ENCODE measurements around the gene NPW. TPM values are rescaled to one million over a fixed set of nuclear protein-coding genes. Genes with fewer than 3 reads are reported as not detected.

NPW gene
- total and polyA plus RNA-seq, 5 donors from 2014 or later: not detected

DNA sequence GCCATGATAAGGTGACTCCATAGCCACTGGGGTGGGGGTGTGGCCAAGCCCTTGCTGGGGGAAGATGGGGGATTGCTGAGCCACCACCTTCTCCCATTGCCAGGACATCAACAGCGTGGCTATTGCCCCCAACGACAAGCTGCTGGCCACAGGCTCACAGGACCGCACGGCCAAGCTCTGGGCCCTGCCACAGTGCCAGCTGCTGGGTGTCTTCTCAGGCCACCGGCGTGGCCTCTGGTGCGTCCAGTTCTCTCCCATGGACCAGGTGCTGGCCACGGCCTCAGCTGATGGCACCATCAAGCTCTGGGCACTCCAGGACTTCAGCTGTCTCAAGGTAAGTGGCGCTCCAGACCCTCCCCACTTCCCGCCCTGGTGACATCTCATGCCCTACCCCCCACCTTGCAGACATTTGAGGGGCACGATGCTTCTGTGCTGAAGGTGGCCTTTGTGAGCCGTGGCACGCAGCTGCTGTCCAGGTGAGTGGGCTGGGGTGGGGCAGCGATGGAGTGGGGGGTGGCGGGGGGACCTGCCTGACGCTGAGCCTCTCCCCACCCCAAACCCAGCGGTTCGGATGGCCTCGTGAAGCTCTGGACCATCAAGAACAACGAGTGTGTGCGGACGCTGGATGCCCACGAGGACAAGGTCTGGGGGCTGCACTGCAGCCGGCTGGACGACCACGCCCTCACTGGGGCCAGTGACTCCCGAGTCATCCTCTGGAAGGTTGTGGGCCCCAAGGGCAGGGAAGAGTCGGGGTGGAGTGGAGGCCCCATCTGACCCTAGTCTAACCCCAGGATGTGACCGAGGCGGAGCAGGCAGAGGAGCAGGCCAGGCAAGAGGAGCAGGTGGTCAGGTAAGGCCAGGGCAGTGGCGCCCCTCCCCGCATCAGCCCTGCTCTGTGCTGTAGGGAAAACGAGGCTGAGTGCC, 42.4 kb upstream of the NPW start:
- Histone ChIP-seq H3K27ac (ENCODE audit: insufficient read depth, low read length, poor library complexity, severe bottlenecking) (no peak overlapping the region), H3K9me3 (ENCODE audit: control insufficient read depth in 2 of 2, low read length in 2 of 2) (no peaks in the 10 kb centered on the region), H3K36me3 (ENCODE audit: control insufficient read depth, insufficient read depth, low read length) (peaks cover 33% of the 10 kb centered on the region), H3K4me3 (ENCODE audit: low read depth, low read length) (no peak overlapping the region), H3K4me1 (ENCODE audit: control insufficient read depth, insufficient read depth, low read length, poor library complexity, severe bottlenecking) (peaks cover 19% of the 10 kb centered on the region), H3K27me3 (ENCODE audit: control insufficient read depth, insufficient read depth, low read length) (peaks cover 9% of the 10 kb centered on the region)
- no peak overlapping the region for H3K27ac Mint-ChIP-seq
- peaks cover 25% of the 10 kb centered on the region for H3K27me3 Mint-ChIP-seq
- H3K4me1 Mint-ChIP-seq: peaks cover 0 to 15% (median 1%) of the 10 kb centered on the region in 4 donors
- H3K4me3 Mint-ChIP-seq: no peak overlapping the region
- H3K9me3 Mint-ChIP-seq: no peaks in the 10 kb centered on the region
- H3K36me3 Mint-ChIP-seq: peaks cover 6% of the 10 kb centered on the region
- ATAC-seq (ENCODE audit: low read depth in 2 of 2): no peak
- no peak for DNase-seq

DNA sequence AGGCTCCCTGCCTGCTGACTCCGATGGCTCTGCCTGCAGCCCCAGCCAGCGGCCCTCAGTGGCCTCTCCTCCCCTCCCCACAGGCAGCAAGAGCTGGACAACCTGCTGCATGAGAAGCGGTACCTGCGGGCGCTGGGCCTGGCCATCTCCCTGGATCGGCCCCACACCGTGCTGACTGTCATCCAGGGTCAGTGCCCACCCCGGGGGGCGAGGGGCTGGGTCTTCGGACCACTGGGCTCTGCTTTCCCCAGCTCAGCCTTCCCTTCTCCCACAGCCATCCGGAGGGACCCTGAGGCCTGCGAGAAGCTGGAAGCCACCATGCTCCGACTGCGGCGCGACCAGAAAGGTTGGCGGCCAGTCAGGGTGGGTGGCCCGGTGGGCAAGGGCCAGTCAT, 41.7 kb upstream of the NPW start:
- ATAC-seq (ENCODE audit: low read depth in 2 of 2) (no peak), DNase-seq (no peak)
- peaks cover 13% of the 10 kb centered on the region for H3K4me1 ChIP-seq (ENCODE audit: control insufficient read depth, insufficient read depth, low read length, poor library complexity, severe bottlenecking)
- H3K9me3 Mint-ChIP-seq: no peaks in the 10 kb centered on the region
- H3K4me3 ChIP-seq (ENCODE audit: low read depth, low read length): no peak overlapping the region
- H3K36me3 Mint-ChIP-seq: peaks cover 6% of the 10 kb centered on the region
- H3K36me3 ChIP-seq (ENCODE audit: control insufficient read depth, insufficient read depth, low read length): peaks cover 33% of the 10 kb centered on the region
- peaks cover 31% of the 10 kb centered on the region for H3K27me3 Mint-ChIP-seq
- no peak overlapping the region for H3K27ac Mint-ChIP-seq
- peaks cover 0 to 18% (median 3%) of the 10 kb centered on the region in 4 donors for H3K4me1 Mint-ChIP-seq
- H3K4me3 Mint-ChIP-seq: no peak overlapping the region
- H3K9me3 ChIP-seq (ENCODE audit: control insufficient read depth in 2 of 2, low read length in 2 of 2): no peaks in the 10 kb centered on the region
- peaks cover 11% of the 10 kb centered on the region for H3K27me3 ChIP-seq (ENCODE audit: control insufficient read depth, insufficient read depth, low read length)
- no peak overlapping the region for H3K27ac ChIP-seq (ENCODE audit: insufficient read depth, low read length, poor library complexity, severe bottlenecking)

DNA sequence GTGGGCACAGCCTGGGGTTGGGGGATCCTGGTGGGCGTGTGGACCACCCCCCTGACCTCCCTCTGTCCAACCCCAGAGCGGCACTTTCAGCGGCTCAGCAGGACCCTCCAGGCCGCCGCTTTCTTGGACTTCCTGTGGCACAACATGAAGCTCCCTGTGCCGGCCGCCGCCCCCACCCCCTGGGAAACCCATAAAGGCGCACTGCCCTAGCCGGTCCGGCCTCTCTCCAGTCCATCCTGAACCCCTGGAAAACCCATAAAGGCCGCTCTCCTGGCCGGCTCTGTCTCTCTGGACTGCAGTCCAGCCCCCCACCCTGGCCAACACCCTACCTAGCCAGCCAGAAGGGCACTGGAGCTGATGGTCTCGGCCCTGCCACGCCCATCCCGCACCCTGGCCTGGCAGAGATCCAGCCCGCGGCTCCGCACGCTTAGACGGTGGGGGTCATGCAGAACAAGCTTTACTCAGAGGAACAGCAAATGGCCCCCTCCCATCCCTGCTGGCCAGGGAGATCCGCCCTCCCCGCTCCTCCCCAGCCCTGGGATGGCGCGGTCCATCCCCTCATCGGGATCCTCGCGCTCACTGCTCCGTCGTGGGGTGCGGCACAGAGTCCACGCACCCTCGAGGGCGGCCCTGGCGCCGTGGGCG, 41.0 kb upstream of the NPW start:
- peaks cover 11% of the 10 kb centered on the region for H3K27me3 ChIP-seq (ENCODE audit: control insufficient read depth, insufficient read depth, low read length)
- no peaks in the 10 kb centered on the region for H3K9me3 ChIP-seq (ENCODE audit: control insufficient read depth in 2 of 2, low read length in 2 of 2)
- peaks cover 6% of the 10 kb centered on the region for H3K36me3 Mint-ChIP-seq
- no peak overlapping the region for H3K4me3 Mint-ChIP-seq
- peaks cover 15% of the 10 kb centered on the region for H3K4me1 ChIP-seq (ENCODE audit: control insufficient read depth, insufficient read depth, low read length, poor library complexity, severe bottlenecking)
- H3K36me3 ChIP-seq (ENCODE audit: control insufficient read depth, insufficient read depth, low read length): peaks cover 33% of the 10 kb centered on the region
- no peak overlapping the region for H3K4me3 ChIP-seq (ENCODE audit: low read depth, low read length)
- ATAC-seq (ENCODE audit: low read depth in 2 of 2) (no peak), DNase-seq (no peak)
- no peak overlapping the region for H3K27ac ChIP-seq (ENCODE audit: insufficient read depth, low read length, poor library complexity, severe bottlenecking)
- peaks cover 0 to 16% (median 4%) of the 10 kb centered on the region in 4 donors for H3K4me1 Mint-ChIP-seq
- H3K27ac Mint-ChIP-seq: no peak overlapping the region
- H3K9me3 Mint-ChIP-seq: no peaks in the 10 kb centered on the region
- peaks cover 28% of the 10 kb centered on the region for H3K27me3 Mint-ChIP-seq

DNA sequence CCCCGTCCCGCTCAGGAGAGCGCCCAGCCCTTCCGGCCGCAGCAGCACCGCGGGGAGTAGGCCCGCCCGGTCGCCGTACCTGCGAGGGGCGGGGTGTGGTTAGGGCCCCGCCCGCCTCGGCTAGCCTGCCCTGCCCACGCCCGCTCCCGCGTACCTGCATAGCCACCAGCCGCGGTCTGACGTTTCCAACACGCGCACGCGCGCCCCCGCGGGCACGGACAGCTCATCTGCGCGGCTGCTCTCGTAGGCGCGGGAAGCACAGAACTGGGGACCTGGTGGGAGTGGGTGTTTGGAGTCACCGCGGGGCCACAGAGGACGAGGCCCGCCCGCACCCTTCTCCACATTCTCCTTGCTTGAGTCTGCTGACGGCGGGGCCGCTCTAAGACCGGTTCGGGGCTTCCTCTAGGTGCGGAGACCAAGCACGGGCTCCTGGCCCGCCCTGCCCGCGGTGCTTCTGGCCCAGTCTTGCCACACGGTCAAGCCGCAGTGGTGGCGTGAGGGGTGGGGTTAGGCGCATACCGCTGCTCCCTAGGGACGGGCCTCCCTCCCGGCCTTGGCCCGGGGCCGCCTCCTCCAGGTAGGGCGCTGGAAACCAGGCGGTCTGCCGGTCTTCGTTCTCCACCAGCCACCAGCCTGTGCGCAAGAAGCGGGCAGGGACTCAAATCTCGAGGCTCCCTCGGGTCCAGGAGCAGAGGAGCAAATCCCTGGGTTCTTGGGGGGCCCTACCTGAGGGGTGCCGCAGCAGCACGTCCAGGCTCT, 40.1 kb upstream of the NPW start:
- Histone ChIP-seq H3K9me3 (ENCODE audit: control insufficient read depth in 2 of 2, low read length in 2 of 2) (no peaks in the 10 kb centered on the region), H3K4me1 (ENCODE audit: control insufficient read depth, insufficient read depth, low read length, poor library complexity, severe bottlenecking) (peaks cover 16% of the 10 kb centered on the region), H3K27me3 (ENCODE audit: control insufficient read depth, insufficient read depth, low read length) (peaks cover 11% of the 10 kb centered on the region), H3K4me3 (ENCODE audit: low read depth, low read length) (no peak overlapping the region), H3K36me3 (ENCODE audit: control insufficient read depth, insufficient read depth, low read length) (peaks cover 33% of the 10 kb centered on the region), H3K27ac (ENCODE audit: insufficient read depth, low read length, poor library complexity, severe bottlenecking) (no peak overlapping the region)
- Mint-ChIP-seq H3K4me3 (no peak overlapping the region), H3K36me3 (peaks cover 6% of the 10 kb centered on the region), H3K27ac (no peak overlapping the region), H3K4me1 (peaks cover 0 to 16% (median 4%) of the 10 kb centered on the region in 4 donors), H3K27me3 (peaks cover 27% of the 10 kb centered on the region), H3K9me3 (no peaks in the 10 kb centered on the region)
- no peak for ATAC-seq (ENCODE audit: low read depth in 2 of 2)
- DNase-seq: peak in 1 of 3 donors; percentile 31

DNA sequence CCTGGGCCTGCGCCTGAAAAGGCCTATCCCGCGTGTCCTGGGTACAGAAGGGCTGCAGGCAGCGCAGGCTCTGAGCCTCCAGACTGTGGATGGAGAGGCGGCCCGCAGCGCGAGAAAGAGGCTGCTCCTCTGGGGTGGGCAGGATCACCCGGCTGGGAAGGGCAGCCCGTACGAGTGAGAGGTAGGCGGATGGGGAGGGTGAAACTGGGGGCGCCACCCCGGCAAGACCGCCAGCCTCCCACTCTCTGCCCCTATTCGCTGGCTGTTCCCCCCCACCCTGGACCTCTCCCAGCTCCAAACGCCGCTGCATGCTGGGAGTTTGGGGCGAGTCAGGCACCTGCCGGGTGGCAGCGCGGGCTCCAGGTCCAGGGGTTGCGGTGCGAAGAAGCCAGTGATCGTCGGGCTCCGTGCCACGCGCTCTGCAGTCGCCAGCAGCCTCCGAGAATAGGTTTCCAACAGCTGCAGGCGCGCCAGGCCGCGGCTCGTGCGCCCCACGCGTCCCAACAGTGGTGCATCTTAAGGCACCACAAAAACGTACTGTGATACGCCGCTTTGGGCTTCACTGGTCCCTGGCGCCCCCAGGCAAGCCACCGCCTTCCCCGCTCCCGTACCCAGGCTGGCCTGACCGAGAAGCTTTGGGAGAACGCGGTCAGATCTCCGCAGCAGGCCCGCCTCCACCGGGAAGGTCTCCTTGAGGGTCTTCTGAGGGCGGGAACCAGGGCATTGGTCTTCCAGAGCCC, 39.4 kb upstream of the NPW start:
- peak overlapping the region in 1 of 4 donors; percentile 88 for H3K4me3 Mint-ChIP-seq
- Histone ChIP-seq H3K4me1 (ENCODE audit: control insufficient read depth, insufficient read depth, low read length, poor library complexity, severe bottlenecking) (peaks cover 22% of the 10 kb centered on the region), H3K9me3 (ENCODE audit: control insufficient read depth in 2 of 2, low read length in 2 of 2) (no peaks in the 10 kb centered on the region), H3K4me3 (ENCODE audit: low read depth, low read length) (no peak overlapping the region), H3K27me3 (ENCODE audit: control insufficient read depth, insufficient read depth, low read length) (peaks cover 11% of the 10 kb centered on the region), H3K36me3 (ENCODE audit: control insufficient read depth, insufficient read depth, low read length) (peaks cover 28% of the 10 kb centered on the region), H3K27ac (ENCODE audit: insufficient read depth, low read length, poor library complexity, severe bottlenecking) (no peak overlapping the region)
- no peak for ATAC-seq (ENCODE audit: low read depth in 2 of 2)
- H3K27me3 Mint-ChIP-seq: peaks cover 27% of the 10 kb centered on the region
- no peak for DNase-seq
- H3K36me3 Mint-ChIP-seq: peaks cover 6% of the 10 kb centered on the region
- H3K27ac Mint-ChIP-seq: no peak overlapping the region
- peaks cover 0 to 18% (median 5%) of the 10 kb centered on the region in 4 donors for H3K4me1 Mint-ChIP-seq
- H3K9me3 Mint-ChIP-seq: no peaks in the 10 kb centered on the region

DNA sequence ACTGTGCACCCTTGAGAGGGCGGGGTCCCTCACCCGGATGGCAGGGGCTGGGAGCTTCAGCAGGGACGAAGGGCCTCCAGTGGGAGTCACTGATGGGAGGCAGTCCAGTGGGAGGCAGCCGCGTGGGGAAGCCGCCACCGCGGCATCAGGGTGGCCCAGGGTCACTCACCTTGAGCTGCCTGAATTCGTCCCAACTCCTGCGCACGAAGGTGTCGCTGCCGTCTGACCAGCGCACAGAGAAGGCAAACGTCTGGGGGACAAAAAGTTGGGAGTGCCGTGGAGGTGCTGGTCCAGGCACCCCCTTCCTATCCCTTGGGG, 38.9 kb upstream of the NPW start:
- H3K9me3 ChIP-seq (ENCODE audit: control insufficient read depth in 2 of 2, low read length in 2 of 2): no peaks in the 10 kb centered on the region
- no peak for DNase-seq
- H3K27me3 Mint-ChIP-seq: peaks cover 27% of the 10 kb centered on the region
- peaks cover 0 to 19% (median 5%) of the 10 kb centered on the region in 4 donors for H3K4me1 Mint-ChIP-seq
- H3K27me3 ChIP-seq (ENCODE audit: control insufficient read depth, insufficient read depth, low read length): peaks cover 11% of the 10 kb centered on the region
- peaks cover 25% of the 10 kb centered on the region for H3K4me1 ChIP-seq (ENCODE audit: control insufficient read depth, insufficient read depth, low read length, poor library complexity, severe bottlenecking)
- no peak overlapping the region for H3K27ac ChIP-seq (ENCODE audit: insufficient read depth, low read length, poor library complexity, severe bottlenecking)
- H3K36me3 Mint-ChIP-seq: peaks cover 5% of the 10 kb centered on the region
- ATAC-seq (ENCODE audit: low read depth in 2 of 2): no peak
- no peaks in the 10 kb centered on the region for H3K9me3 Mint-ChIP-seq
- no peak overlapping the region for H3K4me3 ChIP-seq (ENCODE audit: low read depth, low read length)
- H3K36me3 ChIP-seq (ENCODE audit: control insufficient read depth, insufficient read depth, low read length): peaks cover 23% of the 10 kb centered on the region
- no peak overlapping the region for H3K27ac Mint-ChIP-seq
- H3K4me3 Mint-ChIP-seq: peak overlapping the region in 1 of 4 donors; percentile 88

DNA sequence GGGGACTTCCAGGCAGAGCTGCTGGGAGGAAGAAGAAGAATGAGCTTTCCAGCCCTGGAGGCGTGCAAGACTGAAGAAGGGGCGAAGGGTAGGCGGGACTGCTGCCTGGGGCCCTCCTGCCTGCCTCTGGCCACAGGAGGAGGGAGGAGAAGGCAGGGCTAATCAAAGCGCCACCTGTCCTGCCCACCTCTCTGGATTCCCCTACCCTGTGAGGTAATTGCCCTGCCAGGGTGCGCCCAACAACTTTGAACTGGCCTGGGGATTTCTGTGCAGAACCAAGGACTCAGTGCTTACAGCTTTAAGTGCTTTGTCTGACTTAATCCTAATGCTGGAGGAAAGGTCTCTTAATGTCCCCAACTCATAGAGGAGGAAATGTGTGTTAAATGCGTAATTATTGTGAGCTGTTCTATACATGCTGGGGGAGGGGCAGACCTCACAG, 38.2 kb upstream of the NPW start, which contains the start of gene NOXO1:
Gene NOXO1 (minus strand): TSS at position 72 of the 439 bp plus-strand sequence. CDS start 290 bp downstream, outside the sequence.
- Mint-ChIP-seq H3K9me3 (no peaks in the 10 kb centered on the region), H3K4me1 (peaks cover 0 to 19% (median 6%) of the 10 kb centered on the region in 4 donors), H3K4me3 (peak within 1 kb of the TSS; percentile 72 to 92 (median 86)), H3K36me3 (no peaks in the 10 kb centered on the region), H3K27me3 (peaks cover 27% of the 10 kb centered on the region), H3K27ac (no peak within 1 kb of the TSS)
- ATAC-seq (ENCODE audit: low read depth in 2 of 2) (no peak), DNase-seq (no peak)
- H3K9me3 ChIP-seq (ENCODE audit: control insufficient read depth in 2 of 2, low read length in 2 of 2): no peaks in the 10 kb centered on the region
- H3K27me3 ChIP-seq (ENCODE audit: control insufficient read depth, insufficient read depth, low read length): peaks cover 11% of the 10 kb centered on the region
- no peak within 1 kb of the TSS for H3K4me3 ChIP-seq (ENCODE audit: low read depth, low read length)
- H3K36me3 ChIP-seq (ENCODE audit: control insufficient read depth, insufficient read depth, low read length): peaks cover 17% of the 10 kb centered on the region
- peaks cover 25% of the 10 kb centered on the region for H3K4me1 ChIP-seq (ENCODE audit: control insufficient read depth, insufficient read depth, low read length, poor library complexity, severe bottlenecking)
- H3K27ac ChIP-seq (ENCODE audit: insufficient read depth, low read length, poor library complexity, severe bottlenecking): no peak within 1 kb of the TSS

Measured in CD4-positive, CD25-positive, alpha-beta regulatory T cell (primary cell).